ENCODE results near the gene CLDND2.
A peak's percentile ranks its signal among the peaks of the same experiment; 100 is the strongest.

The CLDND2 gene

GRCh38 chr19:51327066-51328001 lies 41.5 kb downstream of the CLDND2 start:
- peak; percentile 42 for DNase-seq

GRCh38 chr19:51326216-51327065 lies 42.4 kb downstream of the CLDND2 start:
- no peak for DNase-seq

- no peak for DNase-seq
These were observed 43.4 kb downstream of the CLDND2 start for GRCh38 chr19:51325161-51325976.

- DNase-seq, result no peak
These were observed 44.7 kb downstream of the CLDND2 start for GRCh38 chr19:51324167-51324481.

- DNase-seq, result no peak
These were observed 45.2 kb downstream of the CLDND2 start for GRCh38 chr19:51323481-51324166.

GRCh38 chr19:51321799-51322198 lies 47.0 kb downstream of the CLDND2 start:
- no peak for DNase-seq

GRCh38 chr19:51320280-51320657 lies 48.5 kb downstream of the CLDND2 start:
- no peak for DNase-seq

- DNase-seq, result no peak
These were observed 49.0 kb downstream of the CLDND2 start for GRCh38 chr19:51319649-51320279.

- no peak for DNase-seq
These were observed 49.8 kb downstream of the CLDND2 start for GRCh38 chr19:51318687-51319648.

GRCh38 chr19:51317968-51318367 lies 50.8 kb downstream of the CLDND2 start:
- no peak for DNase-seq

- DNase-seq, result no peak
These were observed 51.4 kb downstream of the CLDND2 start for GRCh38 chr19:51317376-51317775.

Data from activated naive CD4-positive, alpha-beta T cell treated with Interleukin-2 at 50 U/mL for 16 hours (primary cell).